EH (cell line): ENCODE data around the gene ZNF350.
A peak's percentile ranks its signal among the peaks of the same experiment; 100 is the strongest.
"Not testable (repeated sequence)": the region's sequence is repeated elsewhere in the genome, so short reads cannot be mapped to it uniquely, and the experiment has no call there.

ENCODE experiments used
- DNase-seq: peaks from one replicate; pipeline ENCODE4 v3.0.0-alpha.2; 2015; ENCODE audit warnings: low read depth

ZNF350 gene

DNA sequence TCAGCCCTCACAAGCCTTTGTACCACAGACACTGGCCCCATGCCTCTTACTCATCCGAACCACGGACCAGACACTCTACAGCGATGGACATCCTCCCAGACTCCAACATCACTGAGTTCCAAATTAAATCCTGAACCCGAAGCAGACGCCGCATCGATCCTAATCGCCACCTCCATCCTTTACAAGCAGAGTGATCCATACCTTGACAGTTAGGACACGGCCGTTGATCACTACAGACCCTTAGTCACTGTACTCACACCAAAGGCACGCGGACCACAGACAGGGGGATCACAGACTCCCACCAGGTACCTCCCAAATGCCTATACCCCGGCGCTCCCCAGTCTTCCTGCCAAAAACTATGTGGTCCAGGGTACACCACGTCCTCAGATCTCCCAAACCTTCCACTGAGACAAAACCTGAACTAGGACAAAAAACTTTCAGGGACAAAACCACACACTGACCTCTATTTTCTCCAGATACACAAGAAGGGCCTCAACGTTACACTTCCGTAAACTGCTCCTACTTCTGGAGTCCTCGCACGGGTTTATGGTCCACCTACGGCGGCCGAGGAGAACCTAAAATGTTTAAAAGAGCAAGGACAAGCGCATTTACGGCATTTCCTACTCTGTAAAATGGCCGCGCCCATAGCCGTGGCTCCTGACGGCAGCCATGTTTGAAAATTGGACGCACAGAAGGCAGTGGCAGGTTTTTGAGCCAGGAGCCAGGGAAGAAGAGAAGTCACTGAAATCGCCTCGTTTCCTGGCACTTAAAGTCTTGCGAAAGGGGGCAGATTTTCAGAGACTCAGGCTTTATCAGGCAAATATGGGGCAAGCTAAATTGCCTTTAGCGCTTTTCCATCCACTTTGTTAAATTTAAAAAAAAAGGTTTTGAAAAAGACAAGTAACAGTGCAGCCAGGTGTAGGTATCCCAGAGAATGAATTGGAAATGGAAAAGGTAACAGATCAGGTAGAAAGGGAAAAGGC, at the start of gene ZNF350:
Gene ZNF350, minus strand, starts transcription at position 532 of the 983 bp plus-strand sequence. CDS start 12,480 bp downstream, outside the sequence.
- peak; percentile 94 for DNase-seq

DNA sequence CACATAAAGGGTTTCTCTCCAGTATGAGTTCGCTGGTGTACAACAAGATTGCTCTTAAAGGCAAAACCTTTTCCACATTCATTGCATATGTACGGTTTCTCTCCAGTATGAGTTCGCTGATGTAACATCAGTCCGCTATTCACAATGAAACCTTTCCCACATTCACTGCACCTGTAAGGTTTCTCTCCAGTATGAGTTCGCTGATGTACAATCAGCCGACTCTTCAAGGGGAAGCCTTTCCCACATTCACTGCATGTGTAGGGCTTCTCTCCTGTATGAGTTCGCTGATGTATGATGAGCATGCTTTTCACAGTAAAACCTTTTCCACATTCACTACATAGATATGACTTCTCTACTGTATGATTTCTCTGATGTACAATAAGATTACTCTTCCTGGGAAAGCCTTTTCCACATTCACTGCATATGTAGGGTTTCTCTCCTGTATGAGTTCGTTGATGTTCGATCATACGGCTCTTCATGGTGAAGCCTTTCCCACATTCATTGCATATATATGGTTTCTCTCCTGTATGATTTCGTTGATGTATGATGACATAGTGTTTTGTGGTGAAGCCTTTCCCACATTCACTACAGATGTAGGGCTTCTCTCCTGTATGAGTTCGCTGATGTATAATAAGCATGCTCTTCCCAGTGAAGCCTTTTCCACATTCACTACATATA, 47.5 kb upstream of the ZNF350 start:
- peak; percentile 8 for DNase-seq

- DNase-seq: no peak
Measured at GRCh38 chr19:52028780-52029123, 42.1 kb upstream of the ZNF350 start.

DNA sequence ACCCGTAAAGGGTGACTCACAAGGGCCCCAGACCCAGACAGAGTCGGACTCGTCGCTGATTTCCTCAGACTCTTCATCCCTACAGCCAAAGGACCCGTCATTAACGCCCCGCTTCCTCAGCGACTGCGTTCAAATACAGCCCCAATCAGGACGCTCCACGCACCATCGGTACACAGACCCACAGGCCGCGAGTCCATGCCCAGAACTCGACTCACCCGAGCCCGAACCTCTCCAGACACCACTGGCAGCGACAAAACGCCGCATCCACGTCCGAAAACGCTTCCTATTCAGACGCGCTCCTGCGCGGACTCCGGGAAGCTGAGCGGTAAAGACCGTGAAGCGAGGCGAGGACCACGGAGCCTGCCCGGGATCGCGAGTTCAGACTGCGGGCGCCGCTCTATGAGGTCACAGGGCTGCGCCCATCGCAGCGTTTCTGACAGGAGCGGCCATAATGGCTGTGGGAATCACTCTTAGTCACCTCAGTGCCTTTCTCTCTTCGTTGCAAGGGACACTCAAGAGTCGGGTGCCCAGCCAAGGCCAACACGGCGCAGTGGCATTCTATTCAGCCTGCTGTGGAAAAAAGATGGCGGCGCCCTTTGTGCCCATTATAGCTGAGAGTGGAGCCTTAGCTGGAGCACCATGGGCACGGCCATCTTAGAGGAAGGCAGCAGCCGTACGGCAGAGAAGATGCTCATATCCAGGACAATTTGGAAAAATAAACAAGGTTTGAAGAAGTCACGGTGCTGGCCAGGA, 41.6 kb upstream of the ZNF350 start, which contains the start of gene ZNF614:
Gene ZNF614, minus strand, starts transcription at position 353 of the 753 bp plus-strand sequence. CDS start 2,634 bp downstream, outside the sequence.
- peak; percentile 91 for DNase-seq

DNA sequence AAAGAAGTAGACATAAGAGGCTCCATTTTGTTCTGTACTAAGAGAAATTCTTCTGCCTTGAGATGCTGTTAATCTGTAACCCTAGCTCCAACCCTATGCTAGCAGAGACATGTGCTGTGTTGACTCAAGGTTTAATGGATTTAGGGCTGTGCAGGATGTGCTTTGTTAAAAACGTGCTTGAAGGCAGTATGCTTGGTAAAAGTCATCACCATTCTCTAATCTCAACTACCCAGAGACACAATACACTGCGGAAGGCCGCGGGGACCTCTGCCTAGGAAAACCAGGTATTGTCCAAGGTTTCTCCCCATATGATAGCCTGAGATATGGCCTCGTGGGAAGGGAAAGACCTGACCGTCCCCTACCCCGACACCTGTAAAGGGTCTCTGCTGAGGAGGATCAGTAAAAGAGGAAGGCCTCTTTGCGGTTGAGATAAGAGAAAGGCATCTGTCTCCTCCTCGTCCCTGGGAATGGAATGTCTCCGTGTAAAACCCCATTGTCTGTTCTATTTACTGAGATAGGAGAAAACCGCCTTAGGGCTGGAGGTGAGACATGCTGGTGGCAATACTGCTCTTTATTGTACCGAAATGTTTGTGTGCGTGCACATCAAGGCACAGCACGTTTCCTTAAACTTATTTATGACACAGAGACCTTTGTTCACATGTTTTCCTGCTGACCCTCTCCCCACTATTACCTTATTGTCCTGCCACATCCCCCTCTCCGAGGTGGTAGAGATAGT, 39.8 kb upstream of the ZNF350 start:
- not testable (repeated sequence) for DNase-seq

- not testable (repeated sequence) for DNase-seq
Measured at GRCh38 chr19:52024478-52024877, 37.8 kb upstream of the ZNF350 start.

- no peak for DNase-seq
Measured at GRCh38 chr19:52022193-52022592, 35.6 kb upstream of the ZNF350 start.

DNA sequence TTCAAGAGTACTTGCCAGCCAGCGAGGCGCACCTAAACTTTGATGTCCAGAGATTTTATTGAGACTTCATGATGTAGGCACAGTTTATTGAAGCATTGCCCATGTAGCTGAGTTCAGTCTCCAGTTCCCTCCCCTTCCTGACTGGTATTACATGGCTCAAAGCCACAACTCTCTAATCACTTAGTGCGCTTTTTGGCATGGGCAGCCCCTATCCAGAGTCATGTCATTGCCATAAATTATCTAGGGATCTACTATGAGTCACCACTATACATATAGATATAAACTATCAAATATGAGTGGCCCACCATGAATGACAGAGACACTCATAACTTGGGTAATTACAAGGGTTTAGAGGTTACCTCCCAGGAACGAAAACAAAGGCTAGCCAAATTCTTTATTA, 33.9 kb upstream of the ZNF350 start:
- DNase-seq: no peak

DNA sequence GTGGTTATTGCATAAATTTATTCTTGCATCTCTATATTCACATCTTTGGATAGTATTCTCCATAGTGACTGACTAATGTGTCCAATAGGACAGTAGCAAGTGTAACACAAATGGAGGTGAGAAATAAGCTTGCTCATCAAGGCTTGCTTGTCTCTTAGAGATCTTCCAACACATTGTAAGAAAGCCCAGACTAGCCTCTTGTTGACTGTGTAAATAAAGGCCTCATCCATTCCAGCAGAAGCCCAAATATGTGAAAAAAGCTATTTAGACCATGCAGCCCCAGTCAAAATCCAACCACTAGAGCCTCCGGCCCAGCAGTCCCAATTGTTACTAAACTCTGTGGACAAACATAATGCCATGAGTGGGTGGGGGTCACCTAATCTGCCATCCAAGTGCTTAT, 24.0 kb upstream of the ZNF350 start:
- DNase-seq: no peak

DNA sequence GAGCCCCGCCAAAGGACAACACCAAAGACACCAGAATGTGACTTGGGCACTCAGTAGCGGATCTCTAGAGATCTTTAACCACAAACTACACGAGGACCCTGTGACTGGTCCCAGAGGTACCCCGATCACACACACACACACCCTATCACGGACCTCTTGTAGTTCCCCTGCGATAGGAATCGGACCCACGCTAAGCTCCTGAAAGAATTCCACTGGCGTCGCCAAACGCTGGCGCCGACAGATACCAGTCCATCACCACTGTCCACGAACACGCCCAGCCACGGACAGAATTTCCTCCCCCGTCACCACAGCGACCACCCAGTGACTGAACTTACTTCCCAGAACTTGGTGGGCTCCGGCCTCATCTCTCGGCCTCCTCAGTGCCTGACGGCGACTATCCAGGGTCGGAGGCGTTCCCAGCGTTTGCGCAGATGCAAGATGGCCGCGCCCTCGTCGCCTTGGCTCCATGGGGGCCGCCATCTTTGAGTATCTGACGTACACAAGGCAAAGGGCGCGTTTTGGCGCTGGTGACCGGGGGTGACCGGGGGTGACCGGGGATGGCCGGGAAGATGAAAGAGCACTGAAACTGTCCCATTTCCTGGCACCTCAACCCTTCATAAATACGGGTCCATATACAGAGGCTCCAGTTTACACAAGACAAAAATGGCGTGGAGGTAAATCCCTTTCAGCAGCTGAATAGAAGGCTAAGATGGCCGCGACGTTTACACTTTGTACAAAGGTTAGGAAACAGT, 21.3 kb upstream of the ZNF350 start, which contains the start of gene ZNF615:
Gene ZNF615, minus strand, starts transcription at position 406 of the 752 bp plus-strand sequence. CDS start 4,500 bp downstream, outside the sequence.
- DNase-seq: peak; percentile 81

GRCh38 chr19:52007451-52007805, 20.8 kb upstream of the ZNF350 start:
- peak; percentile 6 for DNase-seq

- DNase-seq: no peak
Measured at GRCh38 chr19:51994048-51994644, 7.5 kb upstream of the ZNF350 start.

GRCh38 chr19:51993422-51993821, 6.8 kb upstream of the ZNF350 start:
- no peak for DNase-seq

- no peak for DNase-seq
Measured at GRCh38 chr19:51983361-51983760, 3.3 kb downstream of the ZNF350 start.

GRCh38 chr19:51980926-51981325, 5.7 kb downstream of the ZNF350 start:
- not testable (repeated sequence) for DNase-seq

DNA sequence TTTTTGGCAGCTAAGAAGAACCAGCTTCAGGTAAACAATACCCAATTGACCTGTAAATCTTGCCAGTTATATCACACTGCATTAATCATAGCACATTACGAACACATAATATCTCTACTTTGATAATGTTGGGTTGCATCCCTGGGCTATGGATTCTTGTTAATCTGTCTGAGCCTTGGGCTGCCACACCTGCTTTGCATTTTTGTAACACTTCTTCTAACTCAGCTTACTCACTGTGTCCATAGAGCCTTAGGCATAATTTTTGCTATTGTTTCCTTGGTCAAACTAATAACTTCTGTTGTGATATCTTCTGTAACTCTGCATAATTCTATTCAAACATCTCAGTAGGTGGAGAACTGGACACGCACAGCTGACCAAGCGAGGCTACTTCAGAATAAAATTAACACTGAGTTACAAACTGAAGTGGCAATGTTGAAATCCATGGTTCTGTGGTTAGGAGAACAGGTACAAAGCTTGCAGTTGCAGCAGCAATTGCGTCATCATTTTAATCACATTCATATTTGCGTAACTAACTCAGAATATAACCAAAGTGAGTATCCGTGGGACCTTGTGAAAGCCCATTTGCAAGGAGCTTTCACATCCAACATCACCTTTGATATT, 6.4 kb downstream of the ZNF350 start:
- DNase-seq: no peak

GRCh38 chr19:51978882-51979281, 7.8 kb downstream of the ZNF350 start:
- DNase-seq: no peak

DNA sequence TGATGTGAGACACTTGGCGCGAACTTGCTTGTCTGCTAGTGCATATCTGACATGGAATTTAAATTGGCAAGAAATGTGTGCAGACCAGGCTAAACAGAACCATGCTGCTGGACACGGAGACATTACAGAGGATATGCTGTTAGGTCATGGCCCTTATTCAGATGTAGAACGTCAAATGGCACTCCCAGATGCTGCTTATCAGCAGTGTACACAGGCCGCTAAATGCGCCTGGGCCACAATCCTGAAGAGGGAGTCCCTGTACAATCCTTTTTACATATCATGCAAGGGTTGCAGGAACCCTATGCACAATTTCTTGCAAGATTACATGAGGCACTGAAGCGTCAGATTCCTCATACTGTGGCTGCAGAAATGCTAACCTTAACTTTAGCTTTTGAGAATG, 9.3 kb downstream of the ZNF350 start:
- no peak for DNase-seq

DNA sequence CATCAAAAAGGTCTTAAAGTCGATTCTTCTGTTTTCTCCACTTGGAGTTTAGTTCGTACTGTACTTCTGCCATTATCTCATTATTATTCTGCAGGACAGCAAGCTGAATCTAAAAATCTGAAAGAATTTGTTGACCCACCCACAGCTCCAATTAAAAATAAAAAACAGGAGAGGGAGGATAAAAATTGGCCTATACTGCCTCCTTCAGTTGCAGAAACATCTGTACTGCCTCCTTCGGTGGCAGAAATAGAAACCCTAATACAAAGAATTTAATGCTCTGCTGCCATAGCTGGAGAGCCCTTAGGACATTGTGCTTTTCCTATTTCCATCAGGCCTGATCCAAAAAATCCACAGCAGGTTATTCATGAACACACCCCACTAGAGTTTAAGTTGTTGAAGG, 9.8 kb downstream of the ZNF350 start:
- DNase-seq: no peak

- not testable (repeated sequence) for DNase-seq
Measured at GRCh38 chr19:51975787-51976186, 10.9 kb downstream of the ZNF350 start.
